ENCODE results near the gene ATP6V0C. TPM values are rescaled to one million over a fixed set of nuclear protein-coding genes. Genes with fewer than 3 reads are reported as not detected.

ATP6V0C gene
- total and polyA plus RNA-seq, 2 of the 13 experiments (the other 11 are each of a cell fraction or from before 2014, with no cell fraction given), result 10.4 to 20.1 TPM

DNA sequence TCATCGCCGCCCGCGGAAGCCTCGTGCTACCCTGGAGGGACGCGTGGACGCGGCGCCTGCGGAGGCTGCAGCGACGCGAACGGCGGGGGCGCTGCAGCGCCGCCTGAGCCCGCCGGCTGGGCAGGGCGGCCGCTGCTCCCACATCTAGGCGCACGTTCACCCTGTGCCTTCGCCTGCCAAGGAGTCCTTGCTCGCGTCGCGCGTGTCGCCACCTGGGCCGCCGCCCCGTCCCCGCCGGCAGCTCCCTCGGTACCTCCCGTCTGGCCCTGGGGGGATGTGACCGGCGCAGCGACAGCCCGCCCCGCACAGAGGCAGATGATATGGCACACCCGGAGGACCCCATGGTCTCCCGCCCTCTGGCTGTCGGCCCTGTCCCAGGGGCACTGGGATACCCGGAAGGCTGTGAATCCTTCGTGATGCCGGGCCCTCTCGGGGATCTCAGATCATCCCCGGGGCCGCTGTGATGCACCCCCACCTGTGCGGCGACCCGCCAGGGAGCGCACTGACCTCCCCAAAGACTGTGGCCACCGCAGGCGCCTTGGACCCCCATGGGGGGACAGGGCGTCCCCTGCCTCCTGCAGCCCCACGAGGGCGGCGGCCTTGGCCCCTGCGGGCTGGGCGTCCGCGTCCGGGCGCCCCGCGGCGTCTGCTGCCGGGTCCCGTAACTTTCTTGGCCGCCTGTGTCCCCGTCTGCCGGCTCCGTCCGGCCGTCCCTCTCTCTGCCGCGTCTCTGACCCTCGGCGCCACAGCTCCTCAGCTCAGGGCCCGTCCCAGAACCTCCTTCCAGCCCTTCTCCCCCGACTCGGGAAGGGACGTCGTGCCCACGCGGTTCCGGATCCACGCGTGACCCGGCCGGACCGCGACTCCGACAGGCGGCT lies 39.5 kb upstream of the ATP6V0C start (continued):
- TF ChIP-seq, protein P1, sequence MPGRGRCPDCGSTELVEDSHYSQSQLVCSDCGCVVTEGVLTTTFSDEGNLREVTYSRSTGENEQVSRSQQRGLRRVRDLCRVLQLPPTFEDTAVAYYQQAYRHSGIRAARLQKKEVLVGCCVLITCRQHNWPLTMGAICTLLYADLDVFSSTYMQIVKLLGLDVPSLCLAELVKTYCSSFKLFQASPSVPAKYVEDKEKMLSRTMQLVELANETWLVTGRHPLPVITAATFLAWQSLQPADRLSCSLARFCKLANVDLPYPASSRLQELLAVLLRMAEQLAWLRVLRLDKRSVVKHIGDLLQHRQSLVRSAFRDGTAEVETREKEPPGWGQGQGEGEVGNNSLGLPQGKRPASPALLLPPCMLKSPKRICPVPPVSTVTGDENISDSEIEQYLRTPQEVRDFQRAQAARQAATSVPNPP (CRISPR knock-in tag; IDR thresholded peaks at IDR 0.05), result no peak
- TF ChIP-seq TBP (CRISPR knock-in tag; IDR thresholded peaks at IDR 0.05) (no peak), SYNCRIP (IDR thresholded peaks at IDR 0.05; ENCODE audit: insufficient read depth, low read depth, low read length) (no peak), TBX3 (IDR thresholded peaks at IDR 0.05; ENCODE audit: borderline replicate concordance) (no peak), MED1 (CRISPR knock-in tag; IDR thresholded peaks at IDR 0.05) (peak; percentile 10; the same call in 1 of the 2 replicates), ZFP62 (CRISPR knock-in tag; IDR thresholded peaks at IDR 0.05) (no peak), HNRNPLL (IDR thresholded peaks at IDR 0.05; ENCODE audit: low read depth, low read length, poor library complexity, severe bottlenecking) (peak; percentile 16), ZSCAN29 (CRISPR knock-in tag; conservative IDR thresholded peaks at IDR 0.05) (peak; percentile 98), SP140L (CRISPR knock-in tag; IDR thresholded peaks at IDR 0.05; ENCODE audit: borderline replicate concordance) (no peak), WIZ (CRISPR knock-in tag; IDR thresholded peaks at IDR 0.05) (no peak), RBAK (CRISPR knock-in tag; IDR thresholded peaks at IDR 0.05) (no peak), JUN (CRISPR knock-in tag; IDR thresholded peaks at IDR 0.05) (no peak), SSRP1 (CRISPR knock-in tag; IDR thresholded peaks at IDR 0.05) (no peak), KLF12 (CRISPR knock-in tag; IDR thresholded peaks at IDR 0.05; ENCODE audit: borderline replicate concordance) (no peak), ZNF572 (CRISPR knock-in tag; IDR thresholded peaks at IDR 0.05) (no peak)
- TF ChIP-seq, protein P2, sequence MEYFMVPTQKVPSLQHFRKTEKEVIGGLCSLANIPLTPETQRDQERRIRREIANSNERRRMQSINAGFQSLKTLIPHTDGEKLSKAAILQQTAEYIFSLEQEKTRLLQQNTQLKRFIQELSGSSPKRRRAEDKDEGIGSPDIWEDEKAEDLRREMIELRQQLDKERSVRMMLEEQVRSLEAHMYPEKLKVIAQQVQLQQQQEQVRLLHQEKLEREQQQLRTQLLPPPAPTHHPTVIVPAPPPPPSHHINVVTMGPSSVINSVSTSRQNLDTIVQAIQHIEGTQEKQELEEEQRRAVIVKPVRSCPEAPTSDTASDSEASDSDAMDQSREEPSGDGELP (IDR thresholded peaks at IDR 0.05; ENCODE audit: borderline replicate concordance, low read depth), result no peak
- TF ChIP-seq, protein P3, sequence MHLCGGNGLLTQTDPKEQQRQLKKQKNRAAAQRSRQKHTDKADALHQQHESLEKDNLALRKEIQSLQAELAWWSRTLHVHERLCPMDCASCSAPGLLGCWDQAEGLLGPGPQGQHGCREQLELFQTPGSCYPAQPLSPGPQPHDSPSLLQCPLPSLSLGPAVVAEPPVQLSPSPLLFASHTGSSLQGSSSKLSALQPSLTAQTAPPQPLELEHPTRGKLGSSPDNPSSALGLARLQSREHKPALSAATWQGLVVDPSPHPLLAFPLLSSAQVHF (CRISPR knock-in tag; IDR thresholded peaks at IDR 0.05), result no peak
- TF ChIP-seq, protein P4, sequence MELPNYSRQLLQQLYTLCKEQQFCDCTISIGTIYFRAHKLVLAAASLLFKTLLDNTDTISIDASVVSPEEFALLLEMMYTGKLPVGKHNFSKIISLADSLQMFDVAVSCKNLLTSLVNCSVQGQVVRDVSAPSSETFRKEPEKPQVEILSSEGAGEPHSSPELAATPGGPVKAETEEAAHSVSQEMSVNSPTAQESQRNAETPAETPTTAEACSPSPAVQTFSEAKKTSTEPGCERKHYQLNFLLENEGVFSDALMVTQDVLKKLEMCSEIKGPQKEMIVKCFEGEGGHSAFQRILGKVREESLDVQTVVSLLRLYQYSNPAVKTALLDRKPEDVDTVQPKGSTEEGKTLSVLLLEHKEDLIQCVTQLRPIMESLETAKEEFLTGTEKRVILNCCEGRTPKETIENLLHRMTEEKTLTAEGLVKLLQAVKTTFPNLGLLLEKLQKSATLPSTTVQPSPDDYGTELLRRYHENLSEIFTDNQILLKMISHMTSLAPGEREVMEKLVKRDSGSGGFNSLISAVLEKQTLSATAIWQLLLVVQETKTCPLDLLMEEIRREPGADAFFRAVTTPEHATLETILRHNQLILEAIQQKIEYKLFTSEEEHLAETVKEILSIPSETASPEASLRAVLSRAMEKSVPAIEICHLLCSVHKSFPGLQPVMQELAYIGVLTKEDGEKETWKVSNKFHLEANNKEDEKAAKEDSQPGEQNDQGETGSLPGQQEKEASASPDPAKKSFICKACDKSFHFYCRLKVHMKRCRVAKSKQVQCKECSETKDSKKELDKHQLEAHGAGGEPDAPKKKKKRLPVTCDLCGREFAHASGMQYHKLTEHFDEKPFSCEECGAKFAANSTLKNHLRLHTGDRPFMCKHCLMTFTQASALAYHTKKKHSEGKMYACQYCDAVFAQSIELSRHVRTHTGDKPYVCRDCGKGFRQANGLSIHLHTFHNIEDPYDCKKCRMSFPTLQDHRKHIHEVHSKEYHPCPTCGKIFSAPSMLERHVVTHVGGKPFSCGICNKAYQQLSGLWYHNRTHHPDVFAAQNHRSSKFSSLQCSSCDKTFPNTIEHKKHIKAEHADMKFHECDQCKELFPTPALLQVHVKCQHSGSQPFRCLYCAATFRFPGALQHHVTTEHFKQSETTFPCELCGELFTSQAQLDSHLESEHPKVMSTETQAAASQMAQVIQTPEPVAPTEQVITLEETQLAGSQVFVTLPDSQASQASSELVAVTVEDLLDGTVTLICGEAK (IDR thresholded peaks at IDR 0.05), result no peak
- TF ChIP-seq, protein P4 (CRISPR knock-in tag; IDR thresholded peaks at IDR 0.05), result peak; percentile 36; the same call in 1 of the 2 replicates
